ENCODE measurements around the gene ITGA8. TPM values are rescaled to one million over a fixed set of nuclear protein-coding genes. Genes with fewer than 3 reads are reported as not detected.
A peak's percentile ranks its signal among the peaks of the same experiment; 100 is the strongest.
"Not testable (repeated sequence)": the region's sequence is repeated elsewhere in the genome, so short reads cannot be mapped to it uniquely, and the experiment has no call there.

The ITGA8 gene
- 1 to 10 TPM; 2.2 to 3.4 (median 2.5) TPM for total RNA-seq
- long read RNA-seq, donor 1, partial matches to known transcripts = 0 of 2 reads
- long read RNA-seq, donor 1, other reads (novel, unspliced or antisense) = 2 of 2 reads
- long read RNA-seq, donor 2 = 0 reads

DNA sequence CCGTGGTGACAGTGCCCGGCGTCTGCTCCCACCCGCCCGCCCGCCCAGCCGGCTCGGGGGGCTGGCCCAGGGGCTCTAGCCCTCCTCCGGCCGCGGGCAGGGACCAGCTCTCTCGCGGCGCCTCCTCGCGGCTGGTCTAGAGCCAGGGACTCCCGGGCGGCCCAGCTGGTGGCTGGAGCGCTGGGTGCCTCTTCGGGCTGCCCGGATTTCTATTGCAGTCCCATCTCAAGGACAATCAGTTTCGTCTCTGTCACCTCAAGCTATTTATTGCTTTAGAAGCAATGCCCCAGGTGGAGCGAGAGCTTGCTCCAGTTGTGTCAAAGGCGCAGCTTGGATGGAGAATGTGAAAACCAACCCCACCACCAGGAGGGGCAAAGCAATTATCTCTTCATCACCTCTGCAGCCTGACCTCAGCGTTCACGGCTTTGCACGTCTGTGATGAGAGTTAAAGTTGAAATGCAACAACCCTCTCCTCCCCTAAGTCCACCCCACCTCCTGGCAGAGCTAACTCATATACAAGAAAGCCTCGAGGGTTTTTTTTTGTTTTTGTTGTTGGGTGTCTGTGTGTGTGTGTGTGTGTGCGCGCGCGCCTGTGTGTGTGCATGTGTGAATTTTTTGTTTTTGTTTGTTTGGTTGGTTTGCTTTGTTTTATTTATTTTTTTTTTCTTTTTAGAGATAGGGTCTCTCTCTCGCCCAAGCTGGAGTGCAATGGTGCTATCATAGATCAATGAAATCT is at the start of gene ITGA8:
ITGA8 (minus strand) TSS at position 24 of the 736 bp plus-strand sequence. CDS start 151 bp downstream, outside the sequence.
- TF ChIP-seq, protein P1, sequence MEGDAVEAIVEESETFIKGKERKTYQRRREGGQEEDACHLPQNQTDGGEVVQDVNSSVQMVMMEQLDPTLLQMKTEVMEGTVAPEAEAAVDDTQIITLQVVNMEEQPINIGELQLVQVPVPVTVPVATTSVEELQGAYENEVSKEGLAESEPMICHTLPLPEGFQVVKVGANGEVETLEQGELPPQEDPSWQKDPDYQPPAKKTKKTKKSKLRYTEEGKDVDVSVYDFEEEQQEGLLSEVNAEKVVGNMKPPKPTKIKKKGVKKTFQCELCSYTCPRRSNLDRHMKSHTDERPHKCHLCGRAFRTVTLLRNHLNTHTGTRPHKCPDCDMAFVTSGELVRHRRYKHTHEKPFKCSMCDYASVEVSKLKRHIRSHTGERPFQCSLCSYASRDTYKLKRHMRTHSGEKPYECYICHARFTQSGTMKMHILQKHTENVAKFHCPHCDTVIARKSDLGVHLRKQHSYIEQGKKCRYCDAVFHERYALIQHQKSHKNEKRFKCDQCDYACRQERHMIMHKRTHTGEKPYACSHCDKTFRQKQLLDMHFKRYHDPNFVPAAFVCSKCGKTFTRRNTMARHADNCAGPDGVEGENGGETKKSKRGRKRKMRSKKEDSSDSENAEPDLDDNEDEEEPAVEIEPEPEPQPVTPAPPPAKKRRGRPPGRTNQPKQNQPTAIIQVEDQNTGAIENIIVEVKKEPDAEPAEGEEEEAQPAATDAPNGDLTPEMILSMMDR (IDR thresholded peaks at IDR 0.05) = no peak
- ATAC-seq (peak; percentile 70), DNase-seq (peak; percentile 47 to 61 (median 54))
- Histone ChIP-seq H3K36me3 (ENCODE audit: low read depth) (no peaks in the 10 kb centered on the region), H3K9me3 (no peaks in the 10 kb centered on the region), H3K4me3 (peak within 1 kb of the TSS; percentile 28), H3K4me1 (ENCODE audit: low read depth) (peaks cover 2% of the 10 kb centered on the region)
- intact Hi-C loops (cut with DNase I, micrococcal nuclease) = loop anchor here (5.0 to 10.0 kb wide), 2 partner anchors 283 to 285 kb away; no protein-coding TSS in a partner anchor

DNA sequence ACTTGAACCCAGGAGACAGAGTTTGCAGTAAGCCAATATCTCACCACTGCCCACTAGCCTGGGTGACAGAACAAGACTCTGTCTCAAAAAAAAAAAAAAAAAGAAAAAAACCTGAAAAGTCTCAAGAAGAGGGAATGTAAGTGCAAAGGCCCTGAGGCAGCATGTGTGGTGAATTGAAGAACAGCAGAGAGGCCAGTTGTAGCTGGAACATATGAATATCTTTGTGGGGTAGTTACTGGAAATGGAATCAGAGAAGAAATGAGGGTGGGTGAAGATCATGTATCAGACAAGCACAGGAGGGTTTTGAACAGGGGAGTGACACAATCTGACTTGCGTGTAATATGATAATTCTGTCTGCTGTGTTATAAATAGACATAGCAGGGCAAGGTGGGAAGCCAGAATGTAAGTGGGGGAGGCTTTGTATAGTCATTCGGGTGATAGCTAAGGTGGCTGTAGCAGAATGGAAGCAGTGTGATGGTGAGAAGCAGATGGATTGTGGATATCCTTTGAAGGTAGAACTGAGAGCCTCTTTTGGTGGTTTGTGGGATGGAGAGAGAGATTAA is 45.3 kb upstream of the ITGA8 start:
- Histone ChIP-seq H3K36me3 (ENCODE audit: low read depth) (no peaks in the 10 kb centered on the region), H3K4me1 (ENCODE audit: low read depth) (no peaks in the 10 kb centered on the region), H3K4me3 (no peak overlapping the region), H3K9me3 (no peaks in the 10 kb centered on the region)
- no peak for DNase-seq
- intact Hi-C loops (cut with DNase I, micrococcal nuclease) = no loop called here
- ATAC-seq = no peak
- TF ChIP-seq, protein P1 (IDR thresholded peaks at IDR 0.05) = no peak

DNA sequence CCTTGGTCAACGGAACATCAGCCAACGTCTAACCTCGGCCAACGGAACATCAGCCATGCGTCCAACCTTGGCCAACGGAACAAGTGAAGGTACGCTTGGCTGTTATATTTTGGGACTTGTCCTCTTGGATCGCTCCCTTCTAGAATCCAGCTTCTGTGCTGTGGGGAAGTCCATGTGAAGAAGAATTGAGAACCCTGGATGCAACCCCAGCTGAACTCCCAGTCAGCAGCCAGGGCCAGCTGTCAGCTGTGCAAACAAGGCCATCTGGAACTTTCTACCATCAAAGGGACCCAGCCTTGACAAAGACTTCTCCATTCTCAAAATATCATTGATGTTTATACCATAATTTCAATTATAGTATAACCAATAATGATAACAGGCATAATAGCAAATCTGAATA is 43.3 kb upstream of the ITGA8 start:
- H3K9me3 ChIP-seq = no peaks in the 10 kb centered on the region
- DNase-seq = no peak
- no peak for ATAC-seq
- H3K4me3 ChIP-seq = no peak overlapping the region
- intact Hi-C loops (cut with DNase I, micrococcal nuclease) = no loop called here
- H3K36me3 ChIP-seq (ENCODE audit: low read depth) = no peaks in the 10 kb centered on the region
- TF ChIP-seq, protein P1 (IDR thresholded peaks at IDR 0.05) = no peak
- H3K4me1 ChIP-seq (ENCODE audit: low read depth) = no peaks in the 10 kb centered on the region

DNA sequence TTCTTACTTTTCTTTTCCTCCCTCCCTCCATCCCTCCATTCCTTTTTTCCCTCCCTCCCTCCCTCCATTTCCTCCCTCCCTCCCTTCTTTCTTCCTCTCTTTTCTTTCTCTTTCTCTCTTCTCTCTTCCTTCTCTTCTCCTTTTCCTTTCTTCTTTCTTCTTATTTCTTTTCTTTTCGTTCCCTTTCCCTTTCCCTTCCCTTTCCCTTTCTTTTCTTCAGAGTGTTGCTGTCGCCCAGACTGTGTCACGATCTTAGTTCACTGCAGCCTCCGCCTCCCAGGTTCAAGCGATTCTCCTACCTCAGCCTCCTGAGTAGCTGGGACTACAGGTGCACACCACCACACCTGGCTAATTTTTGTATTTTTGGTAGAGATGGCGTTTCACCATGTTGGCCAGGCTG is 42.5 kb upstream of the ITGA8 start:
- intact Hi-C loops (cut with DNase I, micrococcal nuclease); ATAC-seq; H3K4me1 ChIP-seq (ENCODE audit: low read depth); H3K36me3 ChIP-seq (ENCODE audit: low read depth); DNase-seq; H3K4me3 ChIP-seq; H3K9me3 ChIP-seq: not testable (repeated sequence)

DNA sequence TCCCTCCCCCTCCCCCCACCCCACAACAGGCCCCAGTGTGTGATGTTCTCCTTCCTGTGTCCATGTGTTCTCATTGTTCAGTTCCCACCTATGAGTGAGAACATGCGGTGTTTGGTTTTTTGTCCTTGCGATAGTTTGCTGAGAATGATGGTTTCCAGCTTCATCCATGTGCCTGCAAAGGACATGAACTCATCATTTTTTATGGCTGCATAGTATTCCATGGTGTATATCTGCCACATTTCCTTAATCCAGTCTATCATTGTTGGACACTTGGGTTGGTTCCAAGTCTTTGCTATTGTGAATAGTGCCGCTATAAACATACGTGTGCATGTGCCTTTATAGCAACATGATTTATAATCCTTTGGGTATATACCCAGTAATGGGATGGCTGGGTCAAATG is 41.5 kb upstream of the ITGA8 start:
- H3K36me3 ChIP-seq (ENCODE audit: low read depth); H3K4me3 ChIP-seq; H3K4me1 ChIP-seq (ENCODE audit: low read depth); DNase-seq; H3K9me3 ChIP-seq; intact Hi-C loops (cut with DNase I, micrococcal nuclease); ATAC-seq: not testable (repeated sequence)

DNA sequence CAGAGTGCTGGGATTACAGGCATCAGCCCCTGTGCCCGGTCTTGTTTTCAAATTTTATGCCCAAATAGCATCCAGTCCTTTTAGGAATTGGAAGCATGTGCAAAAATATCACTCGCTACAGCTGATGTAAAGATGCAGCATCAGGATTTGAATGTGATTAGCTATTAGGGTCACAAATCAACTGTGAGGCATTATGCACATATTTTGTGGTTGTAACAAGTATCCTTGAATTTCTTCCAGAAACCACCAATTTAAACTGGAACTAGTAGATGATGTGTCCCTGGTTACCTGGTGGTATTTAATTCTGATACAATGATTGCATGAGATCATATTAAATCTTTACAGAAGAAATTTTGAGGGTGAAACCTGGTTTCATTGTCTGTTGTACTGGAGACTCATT is 41.0 kb upstream of the ITGA8 start:
- TF ChIP-seq, protein P1 (IDR thresholded peaks at IDR 0.05) = no peak
- H3K4me3 ChIP-seq = no peak overlapping the region
- H3K36me3 ChIP-seq (ENCODE audit: low read depth) = no peaks in the 10 kb centered on the region
- H3K4me1 ChIP-seq (ENCODE audit: low read depth) = no peaks in the 10 kb centered on the region
- no peak for ATAC-seq
- intact Hi-C loops (cut with DNase I, micrococcal nuclease) = no loop called here
- DNase-seq = no peak
- H3K9me3 ChIP-seq = no peaks in the 10 kb centered on the region

Data from mucosa of descending colon (tissue), 3 donors.